RWPE2 (cell line): ENCODE results near the gene RABGAP1L.

Experiments
- ATAC-seq: fragments of 200-7000 bp; cut with Tn5 transposase; 3 replicates; pipeline ENCODE4 v1.9.1; 2021; ENCODE audit warnings: low read depth
- DNase-seq: peaks from one replicate; pipeline ENCODE4 v3.0.0-alpha.2; 2020; ENCODE audit warnings: low spot score
- H3K27ac ChIP-seq: fragments of 450-650 bp; 2 replicates; pipeline ENCODE4 v1.5.1; 2017; ENCODE audit warnings: mild to moderate bottlenecking; ENCODE audit not compliant: poor library complexity, severe bottlenecking
- H3K27me3 ChIP-seq: fragments of 250-450 bp; sonication (Bioruptor Pico); 2 replicates; pipeline ENCODE4 v1.5.1; 2021; ENCODE audit warnings: mild to moderate bottlenecking, moderate library complexity; ENCODE audit not compliant: insufficient read depth, poor library complexity, severe bottlenecking
- H3K36me3 ChIP-seq: fragments of 250-450 bp; sonication (Bioruptor Pico); 2 replicates; pipeline ENCODE4 v1.5.1; 2020; ENCODE audit warnings: low read depth, mild to moderate bottlenecking, moderate library complexity
- H3K4me1 ChIP-seq: fragments of 250-450 bp; sonication (Bioruptor Pico); 2 replicates; pipeline ENCODE4 v1.5.1; 2021; ENCODE audit warnings: mild to moderate bottlenecking, moderate library complexity; ENCODE audit not compliant: insufficient read depth, poor library complexity, severe bottlenecking
- H3K4me3 ChIP-seq: fragments of 250-450 bp; sonication (Bioruptor Pico); 2 replicates; pipeline ENCODE4 v1.5.1; 2021; ENCODE audit warnings: mild to moderate bottlenecking, moderate library complexity; ENCODE audit not compliant: severe bottlenecking
- H3K9me3 ChIP-seq: fragments of 250-450 bp; sonication (Bioruptor Pico); 2 replicates; pipeline ENCODE4 v1.5.1; 2021; ENCODE audit warnings: mild to moderate bottlenecking, moderate library complexity; ENCODE audit not compliant: severe bottlenecking
- CTCF ChIP-seq: fragments of 450-650 bp; IDR thresholded peaks from one replicate; pipeline ENCODE4 v1.5.1; 2017; ENCODE audit warnings: mild to moderate bottlenecking, moderate library complexity; ENCODE audit not compliant: poor library complexity, severe bottlenecking

RABGAP1L gene

GRCh38 chr1:174761335-174761734 lies 602.0 kb downstream of the RABGAP1L start:
- Histone ChIP-seq H3K4me1 (no peaks in the 10 kb centered on the region), H3K36me3 (no peaks in the 10 kb centered on the region), H3K9me3 (no peaks in the 10 kb centered on the region), H3K27me3 (no peaks in the 10 kb centered on the region), H3K4me3 (no peak overlapping the region), H3K27ac (no peak overlapping the region)
- ATAC-seq (no peak), DNase-seq (no peak)
- no peak for TF ChIP-seq CTCF

- ATAC-seq = no peak
- TF ChIP-seq CTCF = no peak
These were observed 602.7 kb downstream of the RABGAP1L start for GRCh38 chr1:174761901-174762585.

GRCh38 chr1:174764191-174764590 lies 604.9 kb downstream of the RABGAP1L start:
- no peaks in the 10 kb centered on the region for H3K27me3 ChIP-seq
- no peaks in the 10 kb centered on the region for H3K9me3 ChIP-seq
- no peak for TF ChIP-seq CTCF
- DNase-seq (no peak), ATAC-seq (no peak)
- no peaks in the 10 kb centered on the region for H3K36me3 ChIP-seq
- H3K27ac ChIP-seq = no peak overlapping the region
- H3K4me1 ChIP-seq = no peaks in the 10 kb centered on the region
- H3K4me3 ChIP-seq = no peak overlapping the region

More at GRCh38 chr1:174761901-174762585, 602.7 kb downstream of the RABGAP1L start:
- Histone ChIP-seq H3K4me1 (no peaks in the 10 kb centered on the region), H3K9me3 (no peaks in the 10 kb centered on the region), H3K27me3 (no peaks in the 10 kb centered on the region), H3K36me3 (no peaks in the 10 kb centered on the region), H3K27ac (no peak overlapping the region), H3K4me3 (no peak overlapping the region)
- no peak for DNase-seq

GRCh38 chr1:174766727-174767126 lies 607.4 kb downstream of the RABGAP1L start:
- no peak for DNase-seq
- Histone ChIP-seq H3K9me3 (no peaks in the 10 kb centered on the region), H3K27me3 (no peaks in the 10 kb centered on the region), H3K4me3 (no peak overlapping the region), H3K36me3 (no peaks in the 10 kb centered on the region), H3K4me1 (no peaks in the 10 kb centered on the region), H3K27ac (no peak overlapping the region)
- TF ChIP-seq CTCF = no peak
- ATAC-seq = no peak

GRCh38 chr1:174768516-174768915 lies 609.2 kb downstream of the RABGAP1L start:
- no peak for DNase-seq
- ATAC-seq = no peak
- TF ChIP-seq CTCF = no peak

More at GRCh38 chr1:174768516-174768915, 609.2 kb downstream of the RABGAP1L start:
- no peaks in the 10 kb centered on the region for H3K4me1 ChIP-seq
- no peak overlapping the region for H3K4me3 ChIP-seq
- H3K27me3 ChIP-seq = no peaks in the 10 kb centered on the region
- H3K9me3 ChIP-seq = no peaks in the 10 kb centered on the region
- H3K36me3 ChIP-seq = no peaks in the 10 kb centered on the region
- no peak overlapping the region for H3K27ac ChIP-seq
